Measurements from ENCODE around the gene BSN. TPM values are rescaled to one million over a fixed set of nuclear protein-coding genes. Genes with fewer than 3 reads are reported as not detected.

BSN gene
- total RNA-seq, 1 experiment from 2014 or later, result 0.92 TPM

DNA sequence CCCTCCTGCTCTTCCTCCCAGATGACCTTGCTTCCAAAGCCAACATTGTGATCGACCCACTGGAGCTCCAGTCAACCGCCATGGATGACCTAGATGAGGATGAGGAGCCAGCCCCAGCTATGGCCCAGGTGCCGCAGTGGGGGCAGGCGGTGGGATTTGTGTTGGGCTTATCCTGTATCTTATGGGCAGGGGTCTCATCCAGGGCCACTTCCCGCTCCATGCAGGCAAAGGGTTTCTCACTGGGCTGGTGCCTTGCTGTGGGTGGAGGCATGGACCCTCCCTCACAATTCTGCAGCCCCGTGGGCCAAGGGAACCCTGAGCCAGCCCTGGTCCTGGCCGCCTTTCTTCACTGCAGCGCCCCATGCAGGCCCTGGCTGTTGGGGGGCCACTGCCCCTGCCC, 150.4 kb downstream of the BSN start:
- intact Hi-C loops (cut with micrococcal nuclease; ENCODE audit: unreplicated experiment), result no loop called here
- no peak for DNase-seq
- TF ChIP-seq, protein P1, sequence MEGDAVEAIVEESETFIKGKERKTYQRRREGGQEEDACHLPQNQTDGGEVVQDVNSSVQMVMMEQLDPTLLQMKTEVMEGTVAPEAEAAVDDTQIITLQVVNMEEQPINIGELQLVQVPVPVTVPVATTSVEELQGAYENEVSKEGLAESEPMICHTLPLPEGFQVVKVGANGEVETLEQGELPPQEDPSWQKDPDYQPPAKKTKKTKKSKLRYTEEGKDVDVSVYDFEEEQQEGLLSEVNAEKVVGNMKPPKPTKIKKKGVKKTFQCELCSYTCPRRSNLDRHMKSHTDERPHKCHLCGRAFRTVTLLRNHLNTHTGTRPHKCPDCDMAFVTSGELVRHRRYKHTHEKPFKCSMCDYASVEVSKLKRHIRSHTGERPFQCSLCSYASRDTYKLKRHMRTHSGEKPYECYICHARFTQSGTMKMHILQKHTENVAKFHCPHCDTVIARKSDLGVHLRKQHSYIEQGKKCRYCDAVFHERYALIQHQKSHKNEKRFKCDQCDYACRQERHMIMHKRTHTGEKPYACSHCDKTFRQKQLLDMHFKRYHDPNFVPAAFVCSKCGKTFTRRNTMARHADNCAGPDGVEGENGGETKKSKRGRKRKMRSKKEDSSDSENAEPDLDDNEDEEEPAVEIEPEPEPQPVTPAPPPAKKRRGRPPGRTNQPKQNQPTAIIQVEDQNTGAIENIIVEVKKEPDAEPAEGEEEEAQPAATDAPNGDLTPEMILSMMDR (IDR thresholded peaks at IDR 0.05; ENCODE audit: unreplicated experiment), result no peak
- H3K9me3 Mint-ChIP-seq (ENCODE audit: low read depth, unreplicated experiment), result no peaks in the 10 kb centered on the region
- H3K4me3 Mint-ChIP-seq (ENCODE audit: low read depth, unreplicated experiment), result no peak overlapping the region
- no peaks in the 10 kb centered on the region for H3K27me3 Mint-ChIP-seq (ENCODE audit: unreplicated experiment)
- no peak overlapping the region for H3K27ac Mint-ChIP-seq (ENCODE audit: unreplicated experiment)
- CTCF ChIA-PET, result interaction anchor here (1.8 kb wide), 1 partner anchor 134 kb away, joined by 11 read pairs; no protein-coding TSS in a partner anchor
- H3K4me1 Mint-ChIP-seq (ENCODE audit: low read depth, unreplicated experiment), result no peaks in the 10 kb centered on the region
- BruUV-seq (replicated peaks), result no TSS peak
- H3K36me3 Mint-ChIP-seq (ENCODE audit: insufficient read depth, unreplicated experiment), result peaks cover 18% of the 10 kb centered on the region

DNA sequence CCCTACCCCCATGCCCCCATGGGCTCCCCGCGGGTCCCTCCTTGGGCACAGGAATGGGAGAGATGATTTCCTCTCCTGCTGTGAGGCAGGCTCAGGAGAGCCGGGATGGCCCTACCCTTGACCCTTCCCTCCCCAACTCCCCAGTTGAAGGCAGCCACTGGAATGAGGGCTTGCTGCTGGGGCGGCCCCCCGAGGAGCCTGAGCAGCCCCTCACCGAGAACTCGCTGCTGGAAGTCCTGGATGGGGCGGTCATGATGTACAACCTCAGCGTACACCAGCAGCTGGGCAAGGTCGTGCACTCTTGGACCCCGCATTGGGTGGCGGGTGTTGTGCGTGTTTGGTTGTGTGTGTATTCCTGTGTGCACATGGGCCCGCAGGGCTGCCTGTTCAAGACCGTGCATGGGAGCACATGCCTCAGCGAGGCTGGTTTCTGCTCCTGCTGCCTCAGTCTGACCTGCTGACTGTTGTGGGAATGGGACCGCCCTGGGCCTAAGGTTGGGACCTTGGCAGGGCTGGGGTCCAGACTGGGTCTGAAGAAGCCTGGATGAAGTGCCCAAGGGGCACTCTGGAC, 151.2 kb downstream of the BSN start:
- Mint-ChIP-seq H3K9me3 (ENCODE audit: low read depth, unreplicated experiment) (no peaks in the 10 kb centered on the region), H3K27me3 (ENCODE audit: unreplicated experiment) (no peaks in the 10 kb centered on the region)
- intact Hi-C loops (cut with micrococcal nuclease; ENCODE audit: unreplicated experiment), result no loop called here

DNA sequence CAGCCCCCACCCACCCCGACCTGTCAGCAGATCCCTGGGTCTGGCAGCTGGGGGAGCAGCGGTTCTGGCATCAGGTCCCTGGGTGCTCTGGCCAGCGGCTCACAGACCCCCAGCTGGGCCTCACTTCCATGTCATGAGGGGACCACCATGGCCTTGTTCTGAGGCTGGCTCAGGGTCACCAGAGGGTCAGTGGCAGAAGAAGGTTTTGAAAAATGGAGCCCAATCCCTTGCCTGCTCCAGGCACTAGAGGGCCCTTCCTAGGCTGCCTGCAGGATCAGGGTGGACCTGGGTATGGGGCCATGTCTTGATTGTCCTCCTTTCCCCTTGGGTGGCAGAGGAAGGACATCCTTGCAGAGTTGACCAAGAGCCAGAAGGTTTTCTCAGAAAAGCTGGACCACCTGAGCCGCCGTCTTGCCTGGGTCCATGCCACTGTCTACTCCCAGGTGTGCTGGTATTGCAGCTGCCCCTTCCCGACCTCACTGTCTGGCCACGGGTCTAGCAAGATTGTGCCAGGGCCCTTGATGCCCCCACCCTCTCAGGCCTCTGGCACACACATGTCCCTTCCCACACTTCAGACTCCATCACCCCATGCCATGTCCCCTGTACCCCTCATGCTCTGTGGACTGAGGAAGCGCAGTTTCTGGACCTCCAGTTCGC, 152.3 kb downstream of the BSN start:
- Mint-ChIP-seq H3K27ac (ENCODE audit: unreplicated experiment) (no peak overlapping the region), H3K36me3 (ENCODE audit: insufficient read depth, unreplicated experiment) (peaks cover 18% of the 10 kb centered on the region), H3K4me3 (ENCODE audit: low read depth, unreplicated experiment) (no peak overlapping the region), H3K4me1 (ENCODE audit: low read depth, unreplicated experiment) (no peaks in the 10 kb centered on the region), H3K9me3 (ENCODE audit: low read depth, unreplicated experiment) (no peaks in the 10 kb centered on the region), H3K27me3 (ENCODE audit: unreplicated experiment) (no peaks in the 10 kb centered on the region)
- CTCF ChIA-PET, result no interaction called here
- BruUV-seq (replicated peaks), result no TSS peak
- DNase-seq, result no peak
- intact Hi-C loops (cut with micrococcal nuclease; ENCODE audit: unreplicated experiment), result no loop called here
- TF ChIP-seq, protein P1 (IDR thresholded peaks at IDR 0.05; ENCODE audit: unreplicated experiment), result no peak

More for the DNA sequence above, 151.2 kb downstream of the BSN start:
- Mint-ChIP-seq H3K4me1 (ENCODE audit: low read depth, unreplicated experiment) (no peaks in the 10 kb centered on the region), H3K4me3 (ENCODE audit: low read depth, unreplicated experiment) (no peak overlapping the region), H3K27ac (ENCODE audit: unreplicated experiment) (no peak overlapping the region), H3K36me3 (ENCODE audit: insufficient read depth, unreplicated experiment) (peaks cover 18% of the 10 kb centered on the region)
- CTCF ChIA-PET, result no interaction called here
- no peak for DNase-seq
- TF ChIP-seq, protein P1 (IDR thresholded peaks at IDR 0.05; ENCODE audit: unreplicated experiment), result no peak
- BruUV-seq (replicated peaks), result no TSS peak

DNA sequence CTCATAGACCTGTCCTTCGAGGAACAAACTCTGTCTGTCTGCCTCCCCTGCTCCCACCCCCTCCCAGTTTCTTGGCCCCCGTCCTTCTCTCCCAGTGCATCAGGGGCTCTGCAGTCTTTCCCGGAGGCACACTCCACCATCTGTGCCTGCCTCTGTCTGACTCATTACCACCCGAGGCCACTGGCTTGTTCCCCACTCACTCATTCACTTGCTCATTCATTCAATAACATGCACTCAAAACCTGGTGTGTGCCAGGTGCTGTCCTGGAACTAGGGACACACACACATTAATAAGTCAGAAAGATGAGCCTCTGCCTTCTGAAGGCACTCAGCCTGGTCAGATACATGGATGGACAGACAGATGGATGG, 152.8 kb downstream of the BSN start:
- no peaks in the 10 kb centered on the region for H3K4me1 Mint-ChIP-seq (ENCODE audit: low read depth, unreplicated experiment)
- peaks cover 18% of the 10 kb centered on the region for H3K36me3 Mint-ChIP-seq (ENCODE audit: insufficient read depth, unreplicated experiment)
- no peak for DNase-seq
- TF ChIP-seq, protein P1 (IDR thresholded peaks at IDR 0.05; ENCODE audit: unreplicated experiment), result no peak
- intact Hi-C loops (cut with micrococcal nuclease; ENCODE audit: unreplicated experiment), result no loop called here
- no peak overlapping the region for H3K27ac Mint-ChIP-seq (ENCODE audit: unreplicated experiment)
- no peak overlapping the region for H3K4me3 Mint-ChIP-seq (ENCODE audit: low read depth, unreplicated experiment)
- no peaks in the 10 kb centered on the region for H3K9me3 Mint-ChIP-seq (ENCODE audit: low read depth, unreplicated experiment)
- no peaks in the 10 kb centered on the region for H3K27me3 Mint-ChIP-seq (ENCODE audit: unreplicated experiment)
- CTCF ChIA-PET, result no interaction called here
- no TSS peak for BruUV-seq (replicated peaks)
